Heart right ventricle (tissue), 16 donors: Measurements from ENCODE around the gene SEMA7A. TPM values are rescaled to one million over a fixed set of nuclear protein-coding genes. Genes with fewer than 3 reads are reported as not detected.

Experiments used
- ATAC-seq, 8 donors: fragments of 200-7000 bp; cut with Tn5 transposase; one replicate each; pipeline ENCODE4 v1.9.1; 2020; ENCODE audit warnings: mild to moderate bottlenecking in 8 of 8, moderate library complexity in 8 of 8, moderate number of reproducible peaks in 1 of 8
- DNase-seq, 2 donors: peaks; one replicate each; pipeline ENCODE4 v3.0.0-alpha.2; 2020
- H3K27ac ChIP-seq, 10 donors: fragments of 200-600 bp; sonication (generic) in 2 of 10; one replicate each; pipeline versions ENCODE4 v1.5.0 to v1.8.0; 2020 to 2022; ENCODE audit warnings: mild to moderate bottlenecking in 3 of 10
- H3K27me3 ChIP-seq, 7 donors: fragments of 200-600 bp; one replicate each; pipeline ENCODE4 v1.8.0; 2021 to 2022; ENCODE audit warnings: mild to moderate bottlenecking in 2 of 7
- H3K36me3 ChIP-seq, 9 donors: fragments of 200-600 bp; sonication (generic) in 1 of 9; one replicate each; pipeline versions ENCODE4 v1.5.0 to v1.8.0; 2020 to 2022; ENCODE audit warnings: mild to moderate bottlenecking in 2 of 9
- H3K4me1 ChIP-seq, 9 donors: fragments of 200-600 bp; sonication (generic) in 1 of 9; one replicate each; pipeline versions ENCODE4 v1.5.0 to v1.8.0; 2020 to 2022; ENCODE audit warnings: mild to moderate bottlenecking in 4 of 9
- H3K4me3 ChIP-seq, 10 donors: fragments of 200-600 bp; sonication (generic) in 2 of 10; one replicate each; pipeline versions ENCODE4 v1.5.0 to v1.8.0; 2020 to 2022; ENCODE audit warnings: mild to moderate bottlenecking in 7 of 10, moderate library complexity in 2 of 10
- H3K9me3 ChIP-seq, 11 donors: fragments of 200-600 bp in 10 of 11; sonication (generic) in 2 of 11; one replicate each; pipeline versions ENCODE4 v1.5.0 to v1.8.0; 2013 to 2022; ENCODE audit warnings: mild to moderate bottlenecking in 2 of 11, control low read depth in 1 of 11, moderate library complexity in 1 of 11
- CTCF ChIP-seq, 9 donors: fragments of 200-600 bp; sonication (generic) in 2 of 9; IDR thresholded peaks; one replicate each; pipeline versions ENCODE4 v1.5.0 to v1.8.0; 2021 to 2022; ENCODE audit warnings: antibody characterized with exemption in 9 of 9, mild to moderate bottlenecking in 5 of 9, moderate library complexity in 1 of 9
- WGBS, 2 donors: extraction: QIAGEN DNeasy Blood & Tissue Kit; methylation state at CpG; one replicate each; pipeline ENCODE4 v1.1.7; 2013; ENCODE audit warnings: inconsistent platforms in 1 of 2; 5-methylcytosine and 5-hydroxymethylcytosine counted together
- intact Hi-C, 10 donors: fragments of 100-400 bp; cut with DNase I; formaldehyde crosslinking; loops; one replicate each; pipeline versions ENCODE4 v1.11.1 to v1.14.2; 2022
- polyA plus RNA-seq, 2 donors: library from polyadenylated mRNA; stranded (reverse); fragments of 200-250 nt; gene quantifications; one replicate each; pipeline ENCODE4 v1.2.3, GENCODE V29; 2013
- total RNA-seq, 10 donors: library from RNA; stranded (reverse); fragmentation: NEBNext Ultra II Directional in 3 of 10; extraction: Animal tissue kit (Norgen Biotek cat#: 25700) in 3 of 10; gene quantifications; one replicate each; pipeline versions ENCODE4 v1.2.1 to v1.2.4, GENCODE V29; 2021 to 2023
- donor health status: Arrhythmogenic right ventricular cardiomyopathy.
- donor health status: ischemic (EF 13 %, LVEDD 7.1; RV severe dilation, severe dysfunction).
- donor health status: healthy with polysubstance abuse.
- donor health status: DM: no; HTN: yes; CAD: no.
- donor health status: DM: no; HTN: no; CAD: no.
- donor health status: ischemic (EF 25% LVEDD 6.9; RV normal size, moderate dysfunction).
- donor health status: ischemic (EF 25% LVEDD 5.7; RV mildly dilated, moderate dysfunction).
- donor health status: healthy.
- donor health status: DM: yes; HTN: yes; CAD: no.
- donor health status: Ischemic cardiomyopathy.
- donor health status: ischemic (EF 35%, LVEDD 5.7; RV mildly dilated, moderate dysfunction).
- donor health status: nonischemic (EF 11% LVEDD 7.7; RV severe dilation, severe dysfunction).
- donor health status: DM: yes; HTN: yes; CAD: no.
- donor health status: PGD.
- donor health status: ischemic (EF 29% LVEDD 5.4; RV normal size, mild dysfunction).
- donor health status: nonischemic (EF 23%, LVEDD 6.1; RV moderate dilation, normal function).

The SEMA7A gene
- total and polyA plus RNA-seq, 12 donors = 0.59 to 5.1 (median 1.6) TPM

- Histone ChIP-seq H3K36me3 (no peaks in the 10 kb centered on the region), H3K27ac (peak overlapping the region in 1 of 10 donors; percentile 35), H3K4me3 (no peak overlapping the region), H3K4me1 (peaks cover 0 to 45% (median 24%) of the 10 kb centered on the region in 9 donors), H3K27me3 (no peaks in the 10 kb centered on the region), H3K9me3 (no peaks in the 10 kb centered on the region)
- ATAC-seq (peak in 3 of 8 donors; percentile 22 to 36 (median 24)), DNase-seq (no peak)
- 86% methylated on average over 14 of the region's 14 CpGs for WGBS, 2 donors
- intact Hi-C loops = no loop called here
- no peak for TF ChIP-seq CTCF (IDR thresholded peaks at IDR 0.05)
These were observed 10.9 kb downstream of the SEMA7A start for GRCh38 chr15:74422652-74423430.

GRCh38 chr15:74422265-74422651 is 11.5 kb downstream of the SEMA7A start:
- no peaks in the 10 kb centered on the region for H3K36me3 ChIP-seq
- no peaks in the 10 kb centered on the region for H3K9me3 ChIP-seq
- intact Hi-C loops = no loop called here
- no peak for TF ChIP-seq CTCF (IDR thresholded peaks at IDR 0.05)
- DNase-seq = no peak
- no peaks in the 10 kb centered on the region for H3K27me3 ChIP-seq
- H3K27ac ChIP-seq = peak overlapping the region in 1 of 10 donors; percentile 35
- ATAC-seq = no peak
- no peak overlapping the region for H3K4me3 ChIP-seq
- H3K4me1 ChIP-seq = peaks cover 0 to 51% (median 30%) of the 10 kb centered on the region in 9 donors
- WGBS, 2 donors = 78 to 92% methylated on average over 9 of the region's 9 CpGs

GRCh38 chr15:74421302-74422245 is 12.2 kb downstream of the SEMA7A start:
- no peak for TF ChIP-seq CTCF (IDR thresholded peaks at IDR 0.05)
- 93% methylated on average over 20 of the region's 20 CpGs for WGBS, 2 donors
- Histone ChIP-seq H3K27me3 (no peaks in the 10 kb centered on the region), H3K4me1 (peaks cover 0 to 58% (median 35%) of the 10 kb centered on the region in 9 donors), H3K4me3 (no peak overlapping the region), H3K27ac (peak overlapping the region in 1 of 10 donors; percentile 28), H3K36me3 (no peaks in the 10 kb centered on the region), H3K9me3 (no peaks in the 10 kb centered on the region)
- intact Hi-C loops = no loop called here
- DNase-seq = no peak
- ATAC-seq = no peak

GRCh38 chr15:74420193-74420905 is 13.4 kb downstream of the SEMA7A start:
- 48 to 61% methylated on average over 10 of the region's 10 CpGs for WGBS, 2 donors
- Histone ChIP-seq H3K9me3 (no peaks in the 10 kb centered on the region), H3K4me1 (peaks cover 0 to 59% (median 35%) of the 10 kb centered on the region in 9 donors), H3K36me3 (peaks cover 0 to 5% (median 0%) of the 10 kb centered on the region in 9 donors), H3K27ac (peak overlapping the region in 1 of 10 donors; percentile 28), H3K27me3 (no peaks in the 10 kb centered on the region), H3K4me3 (no peak overlapping the region)
- DNase-seq = peak in 1 of 2 donors; percentile 30
- intact Hi-C loops = no loop called here
- ATAC-seq = peak in 6 of 8 donors; percentile 24 to 72 (median 44)
- TF ChIP-seq CTCF (IDR thresholded peaks at IDR 0.05) = no peak
